COLO829 (cell line): ENCODE data around the gene ITGAL.
"Not testable (repeated sequence)": the region's sequence is repeated elsewhere in the genome, so short reads cannot be mapped to it uniquely, and the experiment has no call there.

Experiments used
- DNase-seq: peaks from one replicate; pipeline ENCODE4 v3.0.0; 2012; ENCODE audit warnings: low spot score

Gene ITGAL

DNA sequence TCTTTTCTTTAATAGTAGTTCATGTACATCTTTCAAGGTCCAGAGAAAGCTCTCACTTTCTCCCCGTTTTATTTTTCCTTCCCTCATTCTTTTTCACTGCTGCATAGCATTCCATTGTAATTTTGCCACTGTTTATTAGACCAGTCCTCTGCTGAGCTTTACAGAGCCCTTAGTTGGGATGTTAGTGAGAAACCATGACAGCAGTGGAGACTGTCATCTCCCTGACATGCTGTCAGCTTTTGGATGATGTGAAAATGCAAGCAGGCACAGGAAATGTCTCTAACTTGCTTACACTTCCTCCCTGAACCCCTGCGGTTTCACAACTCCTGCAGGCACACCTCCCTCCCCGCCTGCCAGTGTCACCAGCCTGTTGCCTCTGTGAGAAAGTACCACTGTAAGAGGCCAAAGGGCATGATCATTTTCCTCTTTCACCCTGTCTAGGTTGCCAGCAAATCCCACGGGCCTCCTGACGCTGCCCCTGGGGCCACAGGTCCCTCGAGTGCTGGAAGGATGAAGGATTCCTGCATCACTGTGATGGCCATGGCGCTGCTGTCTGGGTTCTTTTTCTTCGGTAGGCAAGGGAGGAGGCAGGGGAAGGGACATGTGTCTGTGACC lies at the start of gene ITGAL:
Gene ITGAL, plus strand, starts transcription at position 415 of the 615 bp plus-strand sequence. Its CDS starts 96 bp downstream, at position 511.
- DNase-seq = no peak

DNA sequence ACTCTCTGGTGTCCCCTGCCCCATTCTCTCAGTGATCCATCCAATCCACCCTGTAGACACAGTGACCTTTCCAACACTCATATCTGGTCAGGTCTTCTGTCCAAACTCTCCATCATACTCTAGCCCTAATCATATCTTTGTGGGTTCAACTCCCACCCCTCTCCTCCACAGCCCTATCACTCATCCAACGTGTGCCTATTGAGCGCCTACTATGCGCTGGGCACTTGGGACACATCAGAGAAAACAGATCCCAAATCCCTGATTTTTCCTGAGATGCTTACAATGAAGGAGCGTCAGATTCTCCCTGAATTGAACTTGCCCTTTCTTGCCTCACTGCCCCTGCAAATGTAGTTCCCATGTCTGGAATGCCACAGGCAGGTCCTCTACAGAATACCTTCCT lies 44.5 kb upstream of the ITGAL start:
- DNase-seq = no peak

DNA sequence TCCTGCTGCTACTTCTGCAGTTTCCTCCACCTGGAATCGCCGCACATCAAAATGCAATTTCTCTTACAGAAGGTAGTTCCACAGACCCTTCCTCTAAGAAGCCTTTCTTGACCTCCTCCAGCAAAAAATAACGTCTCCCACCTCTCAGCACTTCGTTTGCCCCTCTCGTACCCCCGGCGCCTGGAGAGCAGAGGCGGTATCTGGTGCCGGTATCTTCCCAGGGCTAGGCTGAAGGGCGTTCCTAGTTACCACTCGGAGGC lies 43.2 kb upstream of the ITGAL start:
- no peak for DNase-seq

DNA sequence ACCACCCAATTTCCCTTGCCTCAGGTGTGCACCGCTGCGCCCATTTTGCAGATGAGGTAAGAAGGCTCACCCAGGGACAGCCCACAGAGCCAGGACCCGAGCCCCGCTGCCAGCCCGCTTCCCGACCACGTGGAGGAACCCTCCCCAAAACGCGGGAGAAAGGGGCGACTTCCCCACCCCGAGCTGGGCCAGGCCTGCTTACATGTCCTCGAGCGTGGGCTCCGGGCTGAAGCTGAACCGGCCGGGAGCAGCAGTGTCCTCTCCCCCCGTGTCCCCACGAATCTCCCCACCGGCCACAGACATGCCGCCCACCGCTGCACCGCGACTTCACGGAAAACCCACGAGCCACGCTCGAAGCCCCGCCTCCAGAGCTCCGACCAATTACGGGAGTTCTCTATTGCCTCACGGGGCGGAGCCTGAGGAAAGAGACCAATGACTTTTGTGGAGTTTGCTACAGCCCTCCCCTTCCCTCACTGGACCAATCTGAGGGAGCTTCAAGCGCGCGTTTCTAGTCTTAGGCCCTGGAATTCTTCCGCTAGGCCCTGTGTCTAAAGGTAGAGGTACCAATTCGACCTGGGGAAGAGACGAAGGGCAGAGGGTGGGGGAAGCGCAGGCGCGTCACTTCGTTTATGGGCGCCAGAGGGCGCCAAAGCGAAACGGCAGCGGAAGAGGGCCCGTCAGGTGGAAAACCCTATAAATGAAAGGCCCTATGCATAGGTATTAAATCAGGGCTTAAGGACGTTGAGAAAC lies 42.7 kb upstream of the ITGAL start, which contains the start of gene DCTPP1:
Gene DCTPP1, minus strand, starts transcription at position 353 of the 750 bp plus-strand sequence. Its CDS starts 50 bp downstream, at position 303.
- DNase-seq = peak; percentile 95

DNA sequence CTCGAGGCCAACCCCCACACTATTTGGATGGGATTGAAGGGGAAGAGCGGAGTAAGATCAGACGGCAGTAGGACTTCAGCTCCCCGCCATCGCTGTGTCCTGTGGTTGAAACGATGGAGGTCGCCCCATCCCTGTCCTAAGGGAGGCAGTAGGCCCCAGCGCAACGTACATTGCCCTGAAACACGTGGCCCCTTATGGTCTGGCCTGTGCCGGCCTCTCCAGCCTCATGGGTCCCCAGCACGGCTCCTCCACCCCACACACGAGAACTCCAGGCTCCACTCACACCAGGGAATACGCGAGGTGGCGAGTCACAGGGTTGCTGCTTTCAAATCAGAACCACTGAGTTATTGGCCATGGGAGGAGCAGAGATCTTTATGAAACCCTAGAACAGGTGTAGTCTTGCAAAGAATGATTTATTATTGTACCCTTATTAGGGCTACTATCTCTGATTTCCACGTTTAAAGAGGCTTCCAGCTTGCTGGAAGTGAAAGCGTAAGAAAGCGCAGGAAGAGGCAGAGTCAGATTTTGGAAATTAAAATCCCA lies 42.0 kb upstream of the ITGAL start:
- no peak for DNase-seq

DNA sequence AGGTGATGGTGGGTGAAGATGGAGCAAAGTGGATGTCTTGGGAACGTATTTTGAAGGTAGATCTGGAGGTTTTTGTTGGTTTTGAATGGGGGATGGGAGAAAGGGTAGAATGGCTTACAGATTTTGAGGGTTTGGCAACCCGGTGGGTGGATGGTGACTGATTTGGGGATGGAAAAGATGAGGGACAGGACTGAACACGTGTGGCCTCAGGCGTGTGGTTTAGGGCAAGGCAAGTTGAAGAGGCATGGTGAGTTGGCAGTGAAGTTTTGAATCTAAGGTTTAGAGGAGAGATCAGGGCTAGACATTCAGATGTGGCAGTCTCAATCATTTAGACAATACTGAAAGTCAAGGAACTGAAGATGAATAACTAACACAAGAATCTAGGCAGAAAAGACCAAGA lies 37.7 kb upstream of the ITGAL start:
- no peak for DNase-seq

DNA sequence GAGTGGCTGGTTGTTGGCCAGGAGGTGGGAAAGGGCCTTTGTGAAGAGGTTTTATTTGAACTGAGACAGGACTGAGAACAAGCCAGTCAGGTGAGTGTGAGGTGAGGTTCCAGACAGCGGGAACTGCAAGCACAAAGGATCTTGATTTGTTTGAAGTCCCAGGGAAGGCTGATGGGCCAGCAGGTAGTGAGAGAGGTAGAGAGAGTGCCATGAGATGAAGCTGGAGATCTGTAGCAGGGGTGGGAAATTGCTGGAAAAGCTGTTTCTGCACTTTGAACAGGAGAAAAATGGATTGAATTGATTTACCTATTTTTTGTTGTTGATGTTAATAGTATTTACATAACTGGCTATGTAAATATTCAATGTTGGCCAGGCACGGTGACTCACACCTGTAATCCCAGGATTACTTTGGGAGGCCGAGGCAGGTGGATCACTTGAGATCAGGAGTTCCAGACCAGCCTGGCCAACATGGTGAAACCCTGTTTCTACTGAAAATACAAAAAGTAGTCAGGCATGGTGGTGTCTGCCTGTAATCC lies 35.0 kb upstream of the ITGAL start:
- no peak for DNase-seq

DNA sequence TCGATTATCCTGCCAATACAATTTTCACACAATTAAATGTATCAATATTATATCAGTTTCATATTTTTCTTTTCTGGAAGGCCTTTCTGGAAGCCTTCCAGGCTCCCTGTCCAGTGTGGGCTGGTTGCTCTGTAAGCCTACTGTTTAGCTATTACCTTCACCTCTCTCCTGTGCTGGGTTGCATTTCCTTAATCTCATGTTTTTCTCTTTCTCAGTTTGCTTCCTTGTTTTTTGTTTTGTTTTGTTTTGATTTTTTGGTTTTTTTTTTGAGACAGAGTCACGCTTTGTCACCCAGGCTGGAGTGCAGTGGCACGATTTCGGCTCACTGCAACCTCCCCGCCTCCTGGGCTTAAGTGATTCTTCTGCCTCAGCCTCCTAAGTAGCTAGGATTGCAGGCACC lies 33.7 kb upstream of the ITGAL start:
- no peak for DNase-seq

DNA sequence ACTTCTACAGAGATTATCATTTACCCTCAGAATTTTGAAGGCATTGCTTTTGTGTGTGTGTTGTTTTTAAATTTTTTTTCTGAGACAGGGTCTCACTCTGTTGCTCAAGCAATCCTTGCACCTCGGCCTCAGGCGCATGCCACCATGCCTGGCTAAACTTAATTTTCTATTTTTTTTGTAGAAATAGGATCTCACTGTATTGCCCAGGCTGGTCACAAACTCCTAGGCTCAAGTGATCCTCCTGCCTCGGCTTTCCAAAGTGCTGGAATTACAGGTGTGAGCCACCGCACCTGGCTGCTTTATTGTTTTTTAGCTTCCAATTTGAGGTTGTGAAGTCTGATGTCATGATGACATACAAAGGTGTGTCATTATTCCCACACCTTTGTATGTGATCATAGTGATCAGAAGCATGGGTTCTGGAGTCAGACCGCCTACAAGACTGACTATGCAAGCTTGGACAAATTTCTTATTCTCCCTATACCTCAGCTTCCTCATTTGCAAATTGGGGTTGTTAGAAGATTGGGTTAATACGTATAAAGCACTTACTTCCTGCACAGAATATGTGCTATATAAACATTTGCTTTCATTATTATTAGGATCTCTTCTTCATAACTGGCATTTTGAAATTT lies 32.7 kb upstream of the ITGAL start:
- DNase-seq = no peak

DNA sequence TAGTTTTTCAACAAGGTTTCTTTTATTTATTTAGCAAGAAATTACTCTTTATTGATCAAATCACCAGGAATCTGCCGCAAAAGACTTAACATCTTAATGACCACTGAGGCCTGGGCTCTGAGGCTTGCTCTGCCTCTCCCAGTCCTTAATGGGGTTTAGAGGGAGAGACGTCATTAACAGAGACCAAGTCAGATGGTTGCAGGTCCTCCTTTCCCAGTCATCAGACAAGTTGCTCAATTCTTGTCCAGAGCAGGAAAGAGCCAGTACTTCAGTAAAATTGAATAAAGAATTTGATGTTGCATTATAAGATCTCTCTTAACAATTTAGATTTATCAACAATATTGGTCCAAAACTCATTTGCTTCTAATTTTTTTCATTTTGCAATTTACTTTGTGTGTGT lies 28.9 kb upstream of the ITGAL start:
- no peak for DNase-seq

DNA sequence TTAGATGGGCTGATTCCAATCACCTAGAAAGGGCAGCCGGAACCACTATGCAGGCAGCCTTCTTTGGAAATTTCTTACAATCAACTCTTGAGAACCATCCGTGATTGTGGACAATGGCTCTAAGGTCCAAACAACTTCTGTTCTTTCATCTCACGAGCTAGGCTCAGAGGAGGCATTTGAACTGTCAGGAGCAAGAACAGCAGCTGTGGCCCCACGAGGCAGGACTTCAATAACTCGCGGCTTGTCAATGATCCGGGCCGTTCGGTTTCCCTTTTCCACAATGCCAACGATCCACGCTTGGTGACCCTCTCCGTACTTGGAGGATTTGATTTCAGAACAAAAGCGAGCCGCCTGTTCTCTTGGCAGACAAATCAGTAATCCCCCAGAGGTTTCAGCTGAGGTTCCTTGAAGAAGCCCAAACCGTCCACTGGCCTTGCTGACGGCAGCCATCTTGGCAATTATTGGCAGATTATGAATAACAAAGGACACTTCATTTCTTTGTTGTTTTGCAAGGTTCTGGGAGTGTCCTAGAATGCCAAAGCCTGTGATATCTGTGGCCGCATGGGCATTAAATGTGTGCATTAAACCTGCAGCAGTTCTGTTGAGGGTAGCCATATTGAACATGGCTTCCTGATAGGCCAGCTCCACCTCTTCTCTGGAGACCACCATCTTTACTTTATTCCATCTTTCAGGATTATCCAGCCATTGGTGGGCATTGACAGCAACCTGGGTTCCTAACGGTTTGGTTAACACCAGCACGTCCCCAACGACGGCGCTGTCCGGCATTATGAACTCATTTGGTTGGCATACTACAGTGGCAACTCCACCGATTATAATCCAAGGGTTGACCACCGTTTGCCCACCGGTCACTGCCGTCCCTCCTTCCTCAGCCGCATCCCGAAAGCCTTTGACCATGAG lies 28.1 kb upstream of the ITGAL start:
- no peak for DNase-seq

DNA sequence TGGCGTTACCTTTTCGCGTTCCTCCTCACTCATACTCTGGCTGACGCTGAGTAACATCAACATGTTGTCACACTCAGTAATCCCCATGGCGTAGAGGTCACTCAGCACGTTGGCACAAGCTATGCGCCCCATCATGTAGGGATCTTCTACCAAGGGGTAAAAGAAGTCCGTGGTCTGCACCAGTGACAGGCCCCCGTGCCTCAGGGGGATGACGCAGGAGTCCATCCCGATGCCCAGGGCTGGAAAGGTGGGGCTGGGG lies 27.5 kb upstream of the ITGAL start:
- no peak for DNase-seq

DNA sequence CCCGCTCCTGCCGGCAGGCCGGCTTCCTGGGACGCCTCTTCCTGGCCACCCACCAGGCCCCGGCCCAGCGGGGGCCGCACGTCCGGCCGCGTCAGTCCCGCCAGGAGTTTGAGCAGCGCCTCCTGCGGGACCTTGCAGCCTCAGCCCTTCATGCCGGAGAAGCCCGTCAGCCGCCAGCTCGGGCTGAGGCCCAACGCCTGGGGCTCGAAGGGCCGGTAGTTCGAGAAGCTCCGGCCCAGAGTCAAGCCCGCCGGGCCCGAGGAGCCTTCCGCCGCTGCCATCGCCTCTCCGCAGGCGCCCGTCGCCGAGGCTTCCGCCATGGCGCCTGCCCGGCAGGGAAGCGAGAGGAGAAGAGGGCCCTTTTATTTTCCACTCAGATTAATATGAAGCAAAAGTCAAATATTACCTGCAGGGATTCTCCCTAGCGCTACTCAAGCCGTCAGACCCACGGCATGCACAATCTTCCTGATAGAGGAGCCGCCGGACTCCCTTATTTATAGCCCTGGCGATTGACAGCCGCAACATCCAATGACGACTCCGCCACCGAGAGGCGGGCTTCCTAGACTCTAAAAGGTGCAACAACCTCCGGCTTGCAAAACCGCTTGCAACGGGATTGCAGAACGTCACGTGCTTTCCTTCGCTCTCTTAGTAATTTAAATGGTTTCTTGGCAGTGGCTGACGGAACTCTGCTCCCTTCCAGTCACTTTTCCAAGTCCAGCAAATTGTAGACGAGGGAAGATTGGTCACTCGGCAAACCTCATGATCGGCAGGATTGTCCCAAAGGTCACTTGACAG lies 26.9 kb upstream of the ITGAL start, which contains the start of gene SEPHS2:
Gene SEPHS2, minus strand, starts transcription at position 467 of the 795 bp plus-strand sequence. Its CDS starts 147 bp downstream, at position 320.
- DNase-seq = peak; percentile 89

DNA sequence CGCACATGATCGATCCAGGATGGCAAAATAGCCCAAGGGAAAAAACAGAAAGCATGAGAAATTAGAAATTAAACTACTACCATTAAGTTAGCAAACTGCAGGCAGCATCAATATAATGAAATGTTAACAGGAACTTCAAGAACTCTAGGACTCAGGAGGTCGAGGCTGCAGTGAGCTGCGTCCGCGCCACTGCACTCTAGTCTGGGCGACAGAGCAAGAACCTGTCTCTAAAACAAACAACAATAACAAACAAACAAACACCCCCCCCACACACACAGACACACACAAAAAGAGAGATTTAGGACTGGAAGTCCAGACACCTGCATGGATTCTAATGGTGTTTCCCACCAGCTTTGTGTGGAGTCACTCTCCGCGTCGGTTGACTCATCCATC lies 26.3 kb upstream of the ITGAL start:
- no peak for DNase-seq

DNA sequence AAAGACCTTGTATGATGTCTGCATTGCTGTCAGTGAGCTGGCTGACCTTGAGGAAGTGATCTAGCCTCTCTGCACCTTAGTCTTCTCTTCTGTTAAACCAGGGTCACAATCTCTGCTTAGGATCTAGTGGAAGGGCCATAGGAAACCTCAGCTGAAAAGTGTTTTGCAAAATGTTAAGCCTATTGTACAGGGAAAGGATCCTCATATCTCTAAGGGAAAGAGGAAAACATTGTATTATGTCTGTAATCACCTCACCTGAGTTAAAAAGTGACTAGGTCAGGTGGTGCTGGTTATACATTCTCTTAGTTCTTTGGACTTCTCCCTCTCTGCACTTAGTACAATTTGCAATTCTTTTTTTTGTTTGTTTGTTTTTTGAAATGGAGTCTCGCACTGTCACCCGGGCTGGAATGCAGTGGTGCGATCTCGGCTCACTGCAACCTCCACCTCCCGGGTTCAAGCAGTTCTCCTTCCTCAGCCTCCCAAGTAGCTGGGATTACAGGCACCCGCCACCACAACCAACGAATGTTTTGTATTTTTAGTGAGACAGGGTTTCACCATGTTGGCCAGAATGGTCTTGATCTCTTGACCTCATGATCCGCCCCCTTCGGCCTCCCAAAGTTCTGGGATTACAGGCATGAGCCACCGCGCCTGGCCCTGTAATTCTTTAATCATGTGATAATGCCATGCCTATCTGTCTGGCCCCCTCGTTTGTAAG lies 24.9 kb upstream of the ITGAL start:
- no peak for DNase-seq

DNA sequence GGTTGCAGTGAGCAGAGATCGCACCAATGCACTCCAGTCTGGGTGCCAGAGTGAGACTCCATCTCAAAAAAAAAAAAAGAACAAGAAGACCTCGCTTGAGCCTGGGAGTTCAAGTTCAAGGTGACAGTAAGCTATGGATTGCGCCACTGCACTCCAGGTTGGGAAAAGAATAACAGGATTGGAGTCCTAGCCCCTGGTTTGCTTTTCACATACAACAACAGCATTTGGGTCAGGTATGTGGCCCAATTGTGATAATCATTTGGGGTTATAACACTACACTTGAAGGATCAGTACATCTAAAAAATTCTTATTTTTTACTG lies 23.5 kb upstream of the ITGAL start:
- DNase-seq = no peak

DNA sequence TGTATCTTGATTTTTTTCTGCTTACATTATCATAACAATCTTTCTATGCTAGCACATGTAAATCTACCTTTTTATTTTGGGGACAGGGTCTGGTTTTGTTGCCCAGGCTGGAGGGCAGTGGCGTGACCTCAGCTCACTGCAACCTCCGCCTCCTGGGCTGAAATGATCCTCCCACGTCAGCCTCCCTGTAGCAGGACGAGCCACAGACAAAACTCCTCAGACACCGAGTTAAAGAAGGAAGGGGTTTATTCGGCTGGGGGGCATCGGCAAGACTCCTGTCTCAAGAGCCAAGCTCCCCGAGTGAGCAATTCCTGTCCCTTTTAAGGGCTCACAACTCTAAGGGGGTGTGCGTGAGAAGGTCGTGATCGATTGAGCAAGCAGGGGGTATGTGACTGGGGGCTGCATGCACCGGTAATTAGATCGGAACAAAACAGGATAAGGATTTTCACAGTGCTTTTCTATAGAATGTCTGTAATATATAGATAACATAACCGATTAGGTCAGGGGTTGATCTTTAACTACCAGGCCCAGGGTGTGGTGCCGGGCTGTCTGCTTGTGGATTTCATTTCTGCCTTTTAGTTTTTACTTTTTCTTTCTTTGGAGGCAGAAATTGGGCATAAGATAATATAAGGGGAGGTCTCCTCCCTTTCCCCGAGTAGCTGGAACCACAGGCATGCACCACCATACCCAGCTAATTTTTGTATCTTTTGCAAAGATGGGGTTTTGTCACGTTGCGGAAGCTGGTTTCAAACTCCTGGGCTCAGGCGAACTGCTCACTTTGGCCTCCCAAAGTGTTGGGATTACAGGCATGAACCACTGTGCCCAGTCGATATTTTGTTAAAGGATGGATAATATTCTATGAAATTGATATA lies 19.6 kb upstream of the ITGAL start:
- DNase-seq = not testable (repeated sequence)

DNA sequence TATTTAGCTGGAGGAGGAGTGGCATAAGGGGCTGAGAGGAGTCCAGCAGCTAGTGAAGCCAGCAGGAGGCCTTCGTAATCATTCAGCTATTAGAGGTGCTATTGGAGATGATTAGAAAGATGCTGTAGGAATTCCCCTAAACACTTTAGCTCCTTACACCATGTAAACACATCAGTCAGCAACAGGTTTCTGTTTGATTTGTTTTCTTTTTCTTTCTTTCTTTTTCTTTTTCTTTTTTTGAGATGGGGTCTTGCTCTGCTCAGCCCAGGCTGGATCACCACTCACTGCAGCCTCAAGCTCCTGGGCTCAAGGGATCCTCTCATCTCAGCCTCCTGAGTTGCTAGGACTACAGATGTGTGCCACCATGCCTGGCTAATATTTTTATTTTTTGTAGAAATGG lies 16.2 kb upstream of the ITGAL start:
- DNase-seq = no peak

DNA sequence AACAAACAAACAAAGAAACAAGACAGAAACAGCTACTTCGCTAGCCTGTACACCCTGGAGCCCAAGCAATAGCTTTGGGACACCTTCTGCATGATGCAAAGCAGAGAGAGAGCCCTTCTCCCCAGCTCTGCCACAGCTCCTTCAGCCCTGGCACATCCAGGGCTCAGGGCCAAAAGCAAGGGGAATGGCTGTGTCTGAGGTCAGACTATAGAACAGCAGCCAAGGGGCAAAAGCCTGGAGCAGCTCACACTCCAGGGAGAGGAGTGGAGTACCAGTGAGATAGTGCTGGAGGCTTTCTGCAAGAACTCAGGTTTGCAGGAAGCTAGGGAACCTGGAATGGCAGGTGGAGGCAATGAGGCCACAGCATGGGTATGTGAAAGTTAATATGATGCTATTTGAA lies 15.3 kb upstream of the ITGAL start:
- no peak for DNase-seq
